ENCODE data around the gene OVCA2.

GRCh38 chr17:2083613-2084035, 41.8 kb downstream of the OVCA2 start:
- TF ChIP-seq CEBPB (IDR thresholded peaks at IDR 0.05) = no peak
- no peak for TF ChIP-seq EGR1 (IDR thresholded peaks at IDR 0.05)
- no peak for TF ChIP-seq YY1 (IDR thresholded peaks at IDR 0.05; ENCODE audit: low read depth)
- TF ChIP-seq EP300 (IDR thresholded peaks at IDR 0.05; ENCODE audit: borderline replicate concordance) = no peak
- no peak for TF ChIP-seq NFIC (IDR thresholded peaks at IDR 0.05)
- TF ChIP-seq USF1 (IDR thresholded peaks at IDR 0.05) = no peak
- TF ChIP-seq FOXM1 (IDR thresholded peaks at IDR 0.05; ENCODE audit: borderline replicate concordance, low read depth) = no peak
- TF ChIP-seq ZBTB7A (IDR thresholded peaks at IDR 0.05; ENCODE audit: low read depth) = no peak
- no peak for TF ChIP-seq REST (IDR thresholded peaks at IDR 0.05; ENCODE audit: low read depth)
- TF ChIP-seq MAX (IDR thresholded peaks at IDR 0.05) = no peak
- no peak for TF ChIP-seq RAD21 (IDR thresholded peaks at IDR 0.05; ENCODE audit: low read depth)
- TF ChIP-seq CREB1 (IDR thresholded peaks at IDR 0.05; ENCODE audit: low read depth) = no peak
- no peak for TF ChIP-seq TAF1 (IDR thresholded peaks at IDR 0.05; ENCODE audit: low read depth)
- TF ChIP-seq TCF12 (IDR thresholded peaks at IDR 0.05; ENCODE audit: low read depth) = no peak

Measured in Ishikawa (cell line).